WTC11 (cell line): ENCODE data around the gene ALDH16A1.

Experiments used
- ATF2 ChIP-seq: sonication (generic); formaldehyde crosslinking; IDR thresholded peaks from 2 replicates; pipeline ENCODE4 v1.8.1; 2022; ENCODE audit warnings: low read depth, missing genetic modification reagents, borderline replicate concordance
- CTCF ChIP-seq: fragments of 200-600 bp; IDR thresholded peaks from 2 replicates; pipeline ENCODE4 v1.8.0; 2022; ENCODE audit warnings: antibody characterized with exemption
- ELF4 ChIP-seq: sonication (generic); formaldehyde crosslinking; IDR thresholded peaks from 2 replicates; pipeline ENCODE4 v1.8.1; 2022; ENCODE audit warnings: low read depth, mild to moderate bottlenecking, moderate library complexity, missing genetic modification reagents
- PRDM15 ChIP-seq: sonication (generic); formaldehyde crosslinking; IDR thresholded peaks from 2 replicates; pipeline ENCODE4 v1.8.0; 2022; ENCODE audit warnings: missing genetic modification reagents

- TF ChIP-seq ELF4 (CRISPR knock-in tag) (no peak), ATF2 (CRISPR knock-in tag) (no peak), CTCF (no peak), PRDM15 (CRISPR knock-in tag) (no peak)
Observed at GRCh38 chr19:49475191-49475917, 22.3 kb downstream of the ALDH16A1 start.
